Body of pancreas (tissue), 4 donors: ENCODE data around the gene RPL32.

ENCODE experiments used
- CTCF ChIP-seq, 7 experiments: fragments of 450-650 bp in 4 of 7; fragments of 200-600 bp in 3 of 7; sonication (generic) in 3 of 7; IDR thresholded peaks; one replicate each; pipeline ENCODE4 v1.5.1; 2016 to 2019; ENCODE audit warnings: antibody characterized with exemption in 7 of 7
- POLR2A ChIP-seq, 3 donors: fragments of 450-650 bp; IDR thresholded peaks; one replicate each; pipeline ENCODE4 v1.6.1; 2016; ENCODE audit warnings: antibody characterized with exemption in 3 of 3, mild to moderate bottlenecking in 2 of 3

- TF ChIP-seq CTCF (IDR thresholded peaks at IDR 0.05) (no peak), POLR2A (IDR thresholded peaks at IDR 0.05) (no peak)
Measured at GRCh38 chr3:12885583-12885930, 44.2 kb upstream of the RPL32 start.
